Neural progenitor cell (in vitro differentiated cells): ENCODE results near the gene ANKRA2. TPM values are rescaled to one million over a fixed set of nuclear protein-coding genes. Genes with fewer than 3 reads are reported as not detected.

Experiments
- DNase-seq: peaks from one replicate; pipeline ENCODE4 v3.0.0-alpha.2; 2016; ENCODE audit warnings: low spot score
- H2AFZ ChIP-seq: fragments of 200-600 bp; sonication (generic); replicated peaks from 2 replicates; pipeline ENCODE4 v1.6.1; 2016; ENCODE audit warnings: antibody characterized with exemption
- H3F3A ChIP-seq: fragments of 200-600 bp; sonication (generic); 2 replicates; pipeline ENCODE4 v1.6.1; 2016; ENCODE audit warnings: antibody characterized with exemption, low read depth
- H3K27ac ChIP-seq: fragments of 200-600 bp; sonication (generic); 2 replicates; pipeline ENCODE4 v1.5.1; 2016; ENCODE audit warnings: mild to moderate bottlenecking
- H3K27me3 ChIP-seq: fragments of 200-600 bp; sonication (generic); 2 replicates; pipeline ENCODE4 v1.6.1; 2016; ENCODE audit warnings: mild to moderate bottlenecking, moderate library complexity
- H3K36me3 ChIP-seq: fragments of 200-600 bp; sonication (generic); 2 replicates; pipeline ENCODE4 v1.5.1; 2016
- H3K4me1 ChIP-seq: fragments of 200-600 bp; sonication (generic); 2 replicates; pipeline ENCODE4 v1.6.1; 2016; ENCODE audit warnings: mixed run types
- H3K4me2 ChIP-seq: fragments of 200-600 bp; sonication (generic); 2 replicates; pipeline ENCODE4 v1.6.1; 2016
- H3K4me3 ChIP-seq: fragments of 200-600 bp; sonication (generic); 2 replicates; pipeline ENCODE4 v1.5.1; 2016
- H3K79me2 ChIP-seq: fragments of 200-600 bp; sonication (generic); 2 replicates; pipeline ENCODE4 v1.6.1; 2016; ENCODE audit warnings: low read depth
- H3K9ac ChIP-seq: fragments of 200-600 bp; sonication (generic); 2 replicates; pipeline ENCODE4 v1.6.1; 2016
- H3K9me3 ChIP-seq: fragments of 200-600 bp; sonication (generic); 2 replicates; pipeline ENCODE4 v1.5.1; 2016; ENCODE audit warnings: low read depth
- H4K20me1 ChIP-seq: fragments of 200-600 bp; sonication (generic); 2 replicates; pipeline ENCODE4 v1.6.1; 2016; ENCODE audit warnings: low read depth
- H3K27ac Mint-ChIP-seq: 3 replicates; pipeline ENCODE4 v1.8.0; 2021; ENCODE audit warnings: mixed read lengths
- H3K27me3 Mint-ChIP-seq: 2 replicates; pipeline ENCODE4 v1.8.0; 2022; ENCODE audit warnings: low read depth, mild to moderate bottlenecking, inconsistent platforms, moderate library complexity, mixed read lengths; ENCODE audit not compliant: insufficient read depth
- H3K36me3 Mint-ChIP-seq: 3 replicates; pipeline ENCODE4 v1.8.0; 2021; ENCODE audit warnings: mixed read lengths
- H3K4me1 Mint-ChIP-seq: 3 replicates; pipeline ENCODE4 v1.8.0; 2021; ENCODE audit warnings: mixed read lengths
- H3K4me3 Mint-ChIP-seq: 3 replicates; pipeline ENCODE4 v1.8.0; 2021; ENCODE audit warnings: mild to moderate bottlenecking, moderate library complexity, mixed read lengths
- H3K9me3 Mint-ChIP-seq: 3 replicates; pipeline ENCODE4 v1.8.0; 2020; ENCODE audit warnings: mixed read lengths
- CTCF ChIP-seq: fragments of 200-600 bp; sonication (generic); IDR thresholded peaks from 2 replicates; pipeline ENCODE4 v1.5.1; 2017; ENCODE audit warnings: antibody characterized with exemption, mild to moderate bottlenecking
- EZH2 ChIP-seq: fragments of 200-600 bp; sonication (generic); IDR thresholded peaks from 2 replicates; pipeline ENCODE4 v1.6.1; 2017; ENCODE audit warnings: antibody characterized with exemption, mild to moderate bottlenecking, moderate library complexity
- EZH2phosphoT487 ChIP-seq: fragments of 200-600 bp; sonication (generic); IDR thresholded peaks from 2 replicates; pipeline ENCODE4 v1.6.1; 2017; ENCODE audit warnings: antibody characterized with exemption
- total RNA-seq: library from RNA; depleted of rRNA; stranded (reverse); fragments of >200 nt; gene quantifications from 2 replicates; pipeline ENCODE4 v1.2.3, GENCODE V29; 2015; ENCODE audit warnings: low replicate concordance

ANKRA2 gene
- total RNA-seq, 1 donor from 2014 or later = 64.3 TPM

GRCh38 chr5:73550016-73550415 lies 15.4 kb downstream of the ANKRA2 start:
- Mint-ChIP-seq H3K27me3 (no peaks in the 10 kb centered on the region), H3K27ac (no peak overlapping the region), H3K4me1 (peaks cover 3% of the 10 kb centered on the region), H3K4me3 (no peak overlapping the region), H3K9me3 (no peaks in the 10 kb centered on the region), H3K36me3 (peaks cover 4% of the 10 kb centered on the region)
- no peak overlapping the region for H3K9ac ChIP-seq
- peaks cover 9% of the 10 kb centered on the region for H3K4me1 ChIP-seq
- H3K36me3 ChIP-seq = no peaks in the 10 kb centered on the region
- no peak overlapping the region for H2AFZ ChIP-seq
- H4K20me1 ChIP-seq = no peaks in the 10 kb centered on the region
- no peaks in the 10 kb centered on the region for H3F3A ChIP-seq
- DNase-seq = no peak
- no peaks in the 10 kb centered on the region for H3K79me2 ChIP-seq
- no peaks in the 10 kb centered on the region for H3K27me3 ChIP-seq
- TF ChIP-seq EZH2phosphoT487 (no peak), CTCF (no peak), EZH2 (no peak)
- H3K9me3 ChIP-seq = no peaks in the 10 kb centered on the region
- H3K27ac ChIP-seq = no peak overlapping the region
- no peak overlapping the region for H3K4me2 ChIP-seq
- H3K4me3 ChIP-seq = no peak overlapping the region

GRCh38 chr5:73545403-73545779 lies 20.0 kb downstream of the ANKRA2 start:
- H3K27me3 Mint-ChIP-seq = no peaks in the 10 kb centered on the region

GRCh38 chr5:73544429-73545402 lies 20.7 kb downstream of the ANKRA2 start:
- no peak overlapping the region for H2AFZ ChIP-seq
- DNase-seq = no peak

More at GRCh38 chr5:73545403-73545779, 20.0 kb downstream of the ANKRA2 start:
- no peaks in the 10 kb centered on the region for H3K27me3 ChIP-seq
- no peaks in the 10 kb centered on the region for H4K20me1 ChIP-seq
- H3K9me3 Mint-ChIP-seq = no peaks in the 10 kb centered on the region
- H3F3A ChIP-seq = no peaks in the 10 kb centered on the region
- H3K4me1 Mint-ChIP-seq = peaks cover 7% of the 10 kb centered on the region
- H3K36me3 Mint-ChIP-seq = no peaks in the 10 kb centered on the region
- TF ChIP-seq EZH2phosphoT487 (no peak), EZH2 (no peak), CTCF (no peak)
- H3K36me3 ChIP-seq = no peaks in the 10 kb centered on the region
- H3K27ac ChIP-seq = no peak overlapping the region
- no peak overlapping the region for H3K4me3 ChIP-seq
- no peak for DNase-seq
- no peak overlapping the region for H2AFZ ChIP-seq
- no peak overlapping the region for H3K4me3 Mint-ChIP-seq
- no peak overlapping the region for H3K27ac Mint-ChIP-seq
- H3K4me2 ChIP-seq = no peak overlapping the region
- peaks cover 15% of the 10 kb centered on the region for H3K4me1 ChIP-seq
- no peaks in the 10 kb centered on the region for H3K79me2 ChIP-seq
- H3K9me3 ChIP-seq = no peaks in the 10 kb centered on the region
- no peak overlapping the region for H3K9ac ChIP-seq

More at GRCh38 chr5:73544429-73545402, 20.7 kb downstream of the ANKRA2 start:
- no peaks in the 10 kb centered on the region for H4K20me1 ChIP-seq
- TF ChIP-seq CTCF (no peak), EZH2 (no peak), EZH2phosphoT487 (no peak)
- no peaks in the 10 kb centered on the region for H3K36me3 ChIP-seq
- Mint-ChIP-seq H3K4me3 (no peak overlapping the region), H3K9me3 (no peaks in the 10 kb centered on the region), H3K27me3 (no peaks in the 10 kb centered on the region), H3K36me3 (no peaks in the 10 kb centered on the region), H3K4me1 (peaks cover 7% of the 10 kb centered on the region), H3K27ac (no peak overlapping the region)
- no peaks in the 10 kb centered on the region for H3F3A ChIP-seq
- H3K9ac ChIP-seq = no peak overlapping the region
- H3K4me2 ChIP-seq = no peak overlapping the region
- no peak overlapping the region for H3K4me3 ChIP-seq
- H3K27me3 ChIP-seq = no peaks in the 10 kb centered on the region
- no peak overlapping the region for H3K27ac ChIP-seq
- no peaks in the 10 kb centered on the region for H3K79me2 ChIP-seq
- no peaks in the 10 kb centered on the region for H3K9me3 ChIP-seq
- H3K4me1 ChIP-seq = peaks cover 15% of the 10 kb centered on the region
